Kidney epithelial cell (primary cell): ENCODE data around the gene ADAM12. TPM values are rescaled to one million over a fixed set of nuclear protein-coding genes. Genes with fewer than 3 reads are reported as not detected.

Experiments
- DNase-seq: peaks from one replicate; pipeline ENCODE4 v3.0.0-alpha.2; 2010; ENCODE audit warnings: low read depth
- H3K27me3 ChIP-seq: 2 replicates; pipeline ENCODE4 v1.6.0; 2011; ENCODE audit warnings: low read length; ENCODE audit not compliant: control insufficient read depth, insufficient read depth
- H3K36me3 ChIP-seq: 2 replicates; pipeline ENCODE4 v1.5.1; 2011; ENCODE audit warnings: low read length; ENCODE audit not compliant: control insufficient read depth, insufficient read depth
- H3K4me3 ChIP-seq: 2 replicates; pipeline ENCODE4 v1.5.1; 2011; ENCODE audit warnings: low read depth, mild to moderate bottlenecking, control low read depth, low read length
- CTCF ChIP-seq: IDR thresholded peaks from 2 replicates; pipeline ENCODE4 v1.5.1; 2011; ENCODE audit warnings: mild to moderate bottlenecking, moderate library complexity, low read length, control low read depth, inconsistent platforms; ENCODE audit not compliant: insufficient read depth, poor library complexity, severe bottlenecking
- total RNA-seq: library from RNA; depleted of rRNA; stranded (reverse); fragments of >200 nt; gene quantifications from 2 replicates; pipeline ENCODE4 v1.2.3, GENCODE V29; 2015

Gene ADAM12
- total RNA-seq, 1 donor from 2014 or later = 21.9 TPM

DNA sequence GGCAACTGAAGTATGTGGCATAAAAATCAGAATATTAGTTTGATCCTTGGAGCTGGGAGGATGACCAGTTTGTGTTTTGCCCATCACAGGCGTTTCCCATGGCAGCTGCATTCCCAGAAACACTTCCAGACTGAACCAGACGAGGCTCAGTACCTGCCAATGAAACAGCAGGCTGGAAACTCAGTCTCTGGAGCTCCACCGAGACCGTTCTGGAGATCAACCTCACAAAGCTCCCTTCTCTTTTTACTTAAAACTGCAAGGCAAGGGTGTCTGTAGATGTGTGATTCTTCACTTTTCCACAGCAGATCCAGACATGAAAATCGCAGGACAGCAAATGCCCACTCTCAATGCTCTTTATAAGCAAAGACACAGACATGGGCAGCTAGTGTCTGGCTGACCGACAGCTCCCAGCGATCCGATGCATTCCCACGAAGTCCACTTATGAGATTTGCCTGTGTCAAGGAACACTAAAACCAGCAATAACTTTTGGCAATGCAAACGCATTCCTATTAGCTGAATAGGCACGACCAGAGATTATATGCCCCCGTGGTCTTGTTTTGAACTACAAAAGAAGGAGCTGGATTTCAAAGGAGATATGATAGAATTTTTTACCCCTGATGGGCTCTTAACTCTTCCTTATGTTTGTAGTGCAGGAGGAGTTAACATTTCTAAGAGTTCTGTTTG, 72.6 kb downstream of the ADAM12 start:
- Histone ChIP-seq H3K4me3 (no peak overlapping the region), H3K27me3 (no peaks in the 10 kb centered on the region), H3K36me3 (no peaks in the 10 kb centered on the region)
- no peak for TF ChIP-seq CTCF
- DNase-seq = no peak

GRCh38 chr10:126314863-126315493, 73.3 kb downstream of the ADAM12 start:
- no peak for DNase-seq
- no peak for TF ChIP-seq CTCF
- no peaks in the 10 kb centered on the region for H3K36me3 ChIP-seq
- H3K27me3 ChIP-seq = no peaks in the 10 kb centered on the region
- no peak overlapping the region for H3K4me3 ChIP-seq

GRCh38 chr10:126312167-126312566, 76.1 kb downstream of the ADAM12 start:
- H3K36me3 ChIP-seq = no peaks in the 10 kb centered on the region
- H3K27me3 ChIP-seq = no peaks in the 10 kb centered on the region
- no peak for DNase-seq
- H3K4me3 ChIP-seq = no peak overlapping the region
- no peak for TF ChIP-seq CTCF

- H3K4me3 ChIP-seq = no peak overlapping the region
- no peak for TF ChIP-seq CTCF
- DNase-seq = no peak
- H3K36me3 ChIP-seq = no peaks in the 10 kb centered on the region
- H3K27me3 ChIP-seq = no peaks in the 10 kb centered on the region
These were observed 78.9 kb downstream of the ADAM12 start for GRCh38 chr10:126309228-126309883.

- no peak for DNase-seq
- peak; percentile 18 for TF ChIP-seq CTCF
- Histone ChIP-seq H3K4me3 (no peak overlapping the region), H3K27me3 (no peaks in the 10 kb centered on the region), H3K36me3 (no peaks in the 10 kb centered on the region)
These were observed 85.2 kb downstream of the ADAM12 start for GRCh38 chr10:126302826-126303665.
